IMR-90 (cell line): ENCODE results near the gene ZFTA. TPM values are rescaled to one million over a fixed set of nuclear protein-coding genes. Genes with fewer than 3 reads are reported as not detected.

ENCODE experiments used
- ATAC-seq: fragments of 200-7000 bp; cut with Tn5 transposase; 2 replicates; pipeline ENCODE4 v1.9.1; 2020; ENCODE audit warnings: low read depth, mild to moderate bottlenecking, moderate library complexity
- BruUV-seq: library from RNA; stranded (reverse); fragments of 400-500 nt; replicated peaks from 2 replicates; lab custom pipeline; 2021; lab: Mats Ljungman, UMichigan
- CTCF ChIA-PET: fragments of 300-600 bp; formaldehyde crosslinking; extraction: SDS; loops from one replicate; lab custom pipeline; 2021; ENCODE audit warnings: antibody characterized with exemption; lab: Yijun Ruan, JAX
- POLR2A ChIA-PET: fragments of 300-600 bp; sonication (Branson Sonifier 250); formaldehyde crosslinking; loops from one replicate; lab custom pipeline; 2022; ENCODE audit warnings: antibody characterized with exemption; ENCODE audit not compliant: unreplicated experiment; lab: Charles Lee
- DNase-seq: peaks from one replicate; pipeline ENCODE4 v3.0.0; 2013
- H2AFZ ChIP-seq: replicated peaks from 2 replicates; pipeline ENCODE3; 2013; ENCODE audit warnings: low read length, mild to moderate bottlenecking; ENCODE audit not compliant: poor library complexity
- H2AK5ac ChIP-seq: 2 replicates; pipeline ENCODE4 v1.6.1; 2013; ENCODE audit warnings: low read depth, low read length, inconsistent platforms
- H2AK9ac ChIP-seq: replicated peaks from 2 replicates; pipeline ENCODE3; 2013; ENCODE audit warnings: mild to moderate bottlenecking, low read depth, low read length, moderate library complexity; ENCODE audit not compliant: poor library complexity
- H2BK120ac ChIP-seq: 2 replicates; pipeline ENCODE4 v1.6.1; 2013; ENCODE audit warnings: low read depth, low read length, inconsistent platforms
- H2BK15ac ChIP-seq: 3 replicates; pipeline ENCODE4 v1.6.1; 2013; ENCODE audit warnings: low read depth, low read length, inconsistent platforms
- H2BK20ac ChIP-seq: 2 replicates; pipeline ENCODE4 v1.6.1; 2013; ENCODE audit warnings: low read depth, mild to moderate bottlenecking, inconsistent platforms, low read length, moderate library complexity
- H2BK5ac ChIP-seq: 2 replicates; pipeline ENCODE4 v1.6.1; 2013; ENCODE audit warnings: mild to moderate bottlenecking, low read depth, low read length, inconsistent platforms; ENCODE audit not compliant: poor library complexity, severe bottlenecking
- H3K14ac ChIP-seq: replicated peaks from 2 replicates; pipeline ENCODE4 v1.6.1; 2013; ENCODE audit warnings: low read depth, low read length, inconsistent platforms
- H3K18ac ChIP-seq: 2 replicates; pipeline ENCODE4 v1.6.1; 2013; ENCODE audit warnings: low read depth, low read length, control low read depth
- H3K23ac ChIP-seq: 2 replicates; pipeline ENCODE4 v1.6.1; 2013; ENCODE audit warnings: low read depth, low read length, inconsistent platforms
- H3K27ac ChIP-seq: 2 replicates; pipeline ENCODE4 v1.5.1; 2013; ENCODE audit warnings: mild to moderate bottlenecking, control low read depth, low read length; ENCODE audit not compliant: insufficient read depth
- H3K27me3 ChIP-seq: 2 replicates; pipeline ENCODE4 v1.6.1; 2013; ENCODE audit warnings: low read length; ENCODE audit not compliant: control insufficient read depth, insufficient read depth
- H3K36me3 ChIP-seq: 2 replicates; pipeline ENCODE4 v1.6.1; 2013; ENCODE audit warnings: low read length, mixed read lengths; ENCODE audit not compliant: control insufficient read depth, insufficient read depth
- H3K4ac ChIP-seq: 2 replicates; pipeline ENCODE4 v1.6.1; 2013; ENCODE audit warnings: low read depth, low read length, inconsistent platforms
- H3K4me1 ChIP-seq: 2 replicates; pipeline ENCODE4 v1.6.1; 2013; ENCODE audit warnings: low read length, mixed read lengths; ENCODE audit not compliant: control insufficient read depth, insufficient read depth
- H3K4me2 ChIP-seq: 2 replicates; pipeline ENCODE4 v1.6.1; 2013; ENCODE audit warnings: low read depth, mild to moderate bottlenecking, control low read depth, low read length, moderate library complexity
- H3K4me3 ChIP-seq: 2 replicates; pipeline ENCODE4 v1.5.1; 2013; ENCODE audit warnings: low read depth, mild to moderate bottlenecking, control low read depth, low read length, moderate library complexity; ENCODE audit not compliant: insufficient read depth
- H3K56ac ChIP-seq: 2 replicates; pipeline ENCODE4 v1.6.1; 2013; ENCODE audit warnings: low read length, inconsistent platforms; ENCODE audit not compliant: insufficient read depth; ENCODE audit errors: extremely low read depth
- H3K79me1 ChIP-seq, 2 experiments: 2 replicates each; pipeline ENCODE4 v1.6.1; 2013; ENCODE audit warnings: low read length in 2 of 2, inconsistent platforms in 1 of 2, low read depth in 1 of 2
- H3K9ac ChIP-seq: 2 replicates; pipeline ENCODE4 v1.6.1; 2013; ENCODE audit warnings: low read depth, low read length, control low read depth
- H3K9me1 ChIP-seq: 2 replicates; pipeline ENCODE4 v1.6.1; 2013; ENCODE audit warnings: low read length, inconsistent platforms; ENCODE audit not compliant: insufficient read depth
- H3K9me3 ChIP-seq: 2 replicates; pipeline ENCODE4 v1.6.1; 2013; ENCODE audit warnings: low read length; ENCODE audit not compliant: control insufficient read depth, insufficient read depth
- H4K20me1 ChIP-seq: 2 replicates; pipeline ENCODE4 v1.6.1; 2013; ENCODE audit warnings: low read length, inconsistent platforms; ENCODE audit not compliant: insufficient read depth
- H4K5ac ChIP-seq: 2 replicates; pipeline ENCODE4 v1.6.1; 2013; ENCODE audit warnings: mild to moderate bottlenecking, low read depth, low read length, control low read depth
- H4K8ac ChIP-seq, 2 experiments: 2 replicates each; pipeline ENCODE4 v1.6.1; 2013; ENCODE audit warnings: low read depth in 2 of 2, low read length in 2 of 2, control low read depth in 1 of 2, inconsistent platforms in 1 of 2
- H4K91ac ChIP-seq: 2 replicates; pipeline ENCODE4 v1.6.1; 2013; ENCODE audit warnings: low read depth, low read length, inconsistent platforms; ENCODE audit not compliant: insufficient read depth
- BHLHE40 ChIP-seq: fragments of 150-350 bp; IDR thresholded peaks from 2 replicates; pipeline ENCODE4 v1.6.1; 2016; ENCODE audit warnings: mild to moderate bottlenecking, low read depth, low read length
- FOS ChIP-seq: fragments of 150-350 bp; IDR thresholded peaks from 2 replicates; pipeline ENCODE4 v1.6.1; 2016; ENCODE audit warnings: low read depth, low read length
- MAFK ChIP-seq: IDR thresholded peaks from 2 replicates; pipeline ENCODE4 v1.6.1; 2012; ENCODE audit warnings: low read depth, low read length, improper control_type of control experiment
- MAZ ChIP-seq: IDR thresholded peaks from 2 replicates; pipeline ENCODE4 v1.6.1; 2012; ENCODE audit warnings: low read depth, mild to moderate bottlenecking, low read length, improper control_type of control experiment, moderate library complexity, borderline replicate concordance
- MXI1 ChIP-seq: IDR thresholded peaks from 2 replicates; pipeline ENCODE4 v1.6.1; 2012; ENCODE audit warnings: low read depth, mild to moderate bottlenecking, low read length, moderate library complexity, borderline replicate concordance
- NFE2L2 ChIP-seq: fragments of 150-350 bp; IDR thresholded peaks from 2 replicates; pipeline ENCODE4 v1.6.1; 2016; ENCODE audit warnings: low read depth, mild to moderate bottlenecking, low read length
- RAD21 ChIP-seq: IDR thresholded peaks from 2 replicates; pipeline ENCODE4 v1.6.1; 2012; ENCODE audit warnings: low read length, improper control_type of control experiment
- RCOR1 ChIP-seq: IDR thresholded peaks from 2 replicates; pipeline ENCODE4 v1.6.1; 2012; ENCODE audit warnings: mild to moderate bottlenecking, low read length, improper control_type of control experiment; ENCODE audit not compliant: insufficient replicate concordance
- RFX5 ChIP-seq: IDR thresholded peaks from 2 replicates; pipeline ENCODE4 v1.8.0; 2012; ENCODE audit warnings: low read depth, mild to moderate bottlenecking, low read length, moderate library complexity
- SMC3 ChIP-seq: fragments of 150-350 bp; IDR thresholded peaks from 2 replicates; pipeline ENCODE4 v1.6.1; 2016; ENCODE audit warnings: low read depth, mild to moderate bottlenecking, antibody characterized with exemption, low read length, moderate library complexity
- USF2 ChIP-seq: fragments of 150-350 bp; IDR thresholded peaks from 2 replicates; pipeline ENCODE4 v1.6.1; 2017; ENCODE audit warnings: mild to moderate bottlenecking, antibody characterized with exemption, low read length, low read depth
- WGBS, 2 experiments: methylation state at CpG; one replicate each; pipeline versions ENCODE4 v1.1.5 to v1.1.7; 2013; ENCODE audit warnings: missing lambda C conversion rate in 2 of 2; ENCODE audit not compliant: insufficient read length in 1 of 2; ENCODE audit errors: extremely low coverage in 2 of 2; 5-methylcytosine and 5-hydroxymethylcytosine counted together
- dilution Hi-C: fragments of 300-500 bp; cut with HindIII; formaldehyde crosslinking; loops from one replicate; pipeline ENCODE4 v1.14.3; 2018; ENCODE audit warnings: low sequenced_read_pairs; ENCODE audit not compliant: unreplicated experiment
- in situ Hi-C: fragments of 300-500 bp; cut with MboI; formaldehyde crosslinking; loops from 3 replicates; pipeline ENCODE4 v1.14.3; 2019; ENCODE audit warnings: low sequenced_read_pairs, inconsistent platforms, mixed read lengths
- intact Hi-C: fragments of 100-400 bp; cut with micrococcal nuclease; formaldehyde crosslinking; loops from 2 replicates; pipeline ENCODE4 v1.10.0; 2022
- polyA plus RNA-seq, 3 experiments: library from polyadenylated mRNA; depleted of rRNA; stranded (reverse); fragments of >200 nt; gene quantifications; 2 replicates each; pipeline ENCODE4 v1.2.3, GENCODE V29; 2012; ENCODE audit warnings: low replicate concordance in 1 of 3
- total RNA-seq: library from RNA; depleted of rRNA; stranded (reverse); fragments of >200 nt; gene quantifications from 2 replicates; pipeline ENCODE4 v1.2.3, GENCODE V29; 2012
- TF ChIP-seq, protein P1 (sequence below): conservative IDR thresholded peaks from 2 replicates; pipeline ENCODE4 v1.5.1; 2012; ENCODE audit warnings: mild to moderate bottlenecking, low read depth, low read length, improper control_type of control experiment

ZFTA gene
- total and polyA plus RNA-seq, 2 of the 4 experiments (the other 2 are of a cell fraction), result 5.4 to 8.1 TPM

- Histone ChIP-seq H4K5ac (no peak overlapping the region), H2BK20ac (no peak overlapping the region), H4K91ac (no peak overlapping the region), H2BK15ac (no peak overlapping the region), H3K79me1 (peaks cover 20 to 39% of the 10 kb centered on the region in 2 experiments), H4K8ac (no peak overlapping the region), H3K36me3 (no peaks in the 10 kb centered on the region), H3K4me1 (no peaks in the 10 kb centered on the region), H3K9me1 (no peaks in the 10 kb centered on the region), H3K56ac (no peak overlapping the region), H3K23ac (no peak overlapping the region), H3K4me3 (no peak overlapping the region), H3K9me3 (no peaks in the 10 kb centered on the region), H3K4ac (no peak overlapping the region), H3K18ac (no peak overlapping the region), H2AK9ac (no peak overlapping the region), H3K27me3 (no peaks in the 10 kb centered on the region), H2AK5ac (no peak overlapping the region), H2AFZ (no peak overlapping the region), H3K4me2 (no peak overlapping the region), H3K14ac (no peak overlapping the region), H2BK5ac (no peak overlapping the region), H3K27ac (no peak overlapping the region), H3K9ac (no peak overlapping the region), H2BK120ac (no peak overlapping the region), H4K20me1 (no peaks in the 10 kb centered on the region)
- ATAC-seq (no peak), DNase-seq (no peak)
- WGBS, 2 experiments, result no CpG with 5 or more reads among the region's 1 CpG
- no TSS peak for BruUV-seq
- intact Hi-C loops (loop anchor here (1.0 to 2.0 kb wide), 3 partner anchors 56 to 258 kb away; partner anchors contain the start of gene RTN3), in situ Hi-C loops (loop anchor here (5.0 kb wide), 1 partner anchor 260 kb away; no protein-coding TSS in a partner anchor), dilution Hi-C loops (no loop called here)
- TF ChIP-seq NFE2L2 (no peak), USF2 (no peak), FOS (no peak), MXI1 (no peak), RAD21 (no peak), RFX5 (no peak), MAFK (no peak), SMC3 (no peak), RCOR1 (no peak), MAZ (no peak), BHLHE40 (no peak)
- TF ChIP-seq, protein P1, sequence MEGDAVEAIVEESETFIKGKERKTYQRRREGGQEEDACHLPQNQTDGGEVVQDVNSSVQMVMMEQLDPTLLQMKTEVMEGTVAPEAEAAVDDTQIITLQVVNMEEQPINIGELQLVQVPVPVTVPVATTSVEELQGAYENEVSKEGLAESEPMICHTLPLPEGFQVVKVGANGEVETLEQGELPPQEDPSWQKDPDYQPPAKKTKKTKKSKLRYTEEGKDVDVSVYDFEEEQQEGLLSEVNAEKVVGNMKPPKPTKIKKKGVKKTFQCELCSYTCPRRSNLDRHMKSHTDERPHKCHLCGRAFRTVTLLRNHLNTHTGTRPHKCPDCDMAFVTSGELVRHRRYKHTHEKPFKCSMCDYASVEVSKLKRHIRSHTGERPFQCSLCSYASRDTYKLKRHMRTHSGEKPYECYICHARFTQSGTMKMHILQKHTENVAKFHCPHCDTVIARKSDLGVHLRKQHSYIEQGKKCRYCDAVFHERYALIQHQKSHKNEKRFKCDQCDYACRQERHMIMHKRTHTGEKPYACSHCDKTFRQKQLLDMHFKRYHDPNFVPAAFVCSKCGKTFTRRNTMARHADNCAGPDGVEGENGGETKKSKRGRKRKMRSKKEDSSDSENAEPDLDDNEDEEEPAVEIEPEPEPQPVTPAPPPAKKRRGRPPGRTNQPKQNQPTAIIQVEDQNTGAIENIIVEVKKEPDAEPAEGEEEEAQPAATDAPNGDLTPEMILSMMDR, result no peak
- CTCF ChIA-PET, result interaction anchor here (0.6 to 0.9 kb wide), 4 partner anchors 48 to 259 kb away, joined by 3 to 6 read pairs (median 3); no protein-coding TSS in a partner anchor
- POLR2A ChIA-PET, result no interaction called here
These were observed 30.9 kb downstream of the ZFTA start for GRCh38 chr11:63737718-63738117.
